Measurements from ENCODE around the gene GATA3. TPM values are rescaled to one million over a fixed set of nuclear protein-coding genes. Genes with fewer than 3 reads are reported as not detected.

The GATA3 gene
- total and polyA plus RNA-seq, 7 donors, result 1.2 to 2.1 TPM; not detected in 5

DNA sequence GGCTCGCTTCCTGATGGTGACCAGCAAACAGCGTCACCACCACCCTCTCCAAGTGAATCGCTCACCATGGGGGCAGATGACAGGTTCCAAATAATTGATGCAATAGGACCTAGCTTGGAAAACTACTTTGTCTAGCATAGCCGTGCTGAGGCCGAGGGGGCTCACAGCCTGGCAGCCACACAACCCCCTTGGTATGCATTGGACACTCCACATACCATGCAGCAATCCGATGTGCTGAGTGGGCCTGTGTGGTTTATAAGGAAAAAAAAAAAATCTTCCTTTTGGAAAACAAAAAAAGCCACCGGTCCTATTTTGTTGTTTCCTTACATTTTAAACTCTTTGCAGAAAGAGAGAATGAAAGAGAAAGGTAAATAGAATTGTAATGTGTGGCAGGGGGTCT is 15.1 kb downstream of the GATA3 start:
- intact Hi-C loops (cut with DNase I), result no loop called here
- no peaks in the 10 kb centered on the region for H3K4me1 ChIP-seq
- peaks cover 0 to 19% (median 0%) of the 10 kb centered on the region in 3 donors for H3K27me3 ChIP-seq
- DNase-seq, result peak; percentile 21
- whole genome bisulfite sequencing, 2 donors, result 86 to 88% methylated on average over 7 of the region's 7 CpGs
- H3K27ac ChIP-seq, result no peak overlapping the region
- TF ChIP-seq POLR2A (IDR thresholded peaks at IDR 0.05) (no peak), EP300 (IDR thresholded peaks at IDR 0.05) (no peak), CTCF (IDR thresholded peaks at IDR 0.05) (no peak), POLR2AphosphoS5 (IDR thresholded peaks at IDR 0.05) (no peak)
- H3K4me3 ChIP-seq, result no peak overlapping the region
- H3K36me3 ChIP-seq, result no peaks in the 10 kb centered on the region
- no peaks in the 10 kb centered on the region for H3K9me3 ChIP-seq

GRCh38 chr10:8070440-8070839 is 16.0 kb downstream of the GATA3 start:
- 94 to 95% methylated on average over 6 of the region's 6 CpGs for WGBS, 2 donors
- H3K36me3 ChIP-seq, result no peaks in the 10 kb centered on the region
- H3K4me1 ChIP-seq, result no peaks in the 10 kb centered on the region
- no peak overlapping the region for H3K27ac ChIP-seq
- H3K4me3 ChIP-seq, result no peak overlapping the region
- peak; percentile 36 for DNase-seq
- intact Hi-C loops (cut with DNase I), result no loop called here
- H3K27me3 ChIP-seq, result peaks cover 0 to 19% (median 0%) of the 10 kb centered on the region in 3 donors
- H3K9me3 ChIP-seq, result no peaks in the 10 kb centered on the region
- TF ChIP-seq CTCF (IDR thresholded peaks at IDR 0.05) (no peak), POLR2AphosphoS5 (IDR thresholded peaks at IDR 0.05) (no peak), EP300 (IDR thresholded peaks at IDR 0.05) (no peak), POLR2A (IDR thresholded peaks at IDR 0.05) (no peak)

GRCh38 chr10:8071006-8071405 is 16.5 kb downstream of the GATA3 start:
- TF ChIP-seq EP300 (IDR thresholded peaks at IDR 0.05), result no peak
- TF ChIP-seq CTCF (IDR thresholded peaks at IDR 0.05), result no peak
- TF ChIP-seq POLR2AphosphoS5 (IDR thresholded peaks at IDR 0.05), result no peak
- no peak for TF ChIP-seq POLR2A (IDR thresholded peaks at IDR 0.05)
- DNase-seq, result no peak
- intact Hi-C loops (cut with DNase I), result no loop called here
- Histone ChIP-seq H3K4me3 (no peak overlapping the region), H3K4me1 (no peaks in the 10 kb centered on the region), H3K27me3 (peaks cover 0 to 16% (median 0%) of the 10 kb centered on the region in 3 donors), H3K27ac (no peak overlapping the region), H3K36me3 (no peaks in the 10 kb centered on the region), H3K9me3 (no peaks in the 10 kb centered on the region)
- WGBS, 2 donors, result 76 to 80% methylated on average over 3 of the region's 3 CpGs

DNA sequence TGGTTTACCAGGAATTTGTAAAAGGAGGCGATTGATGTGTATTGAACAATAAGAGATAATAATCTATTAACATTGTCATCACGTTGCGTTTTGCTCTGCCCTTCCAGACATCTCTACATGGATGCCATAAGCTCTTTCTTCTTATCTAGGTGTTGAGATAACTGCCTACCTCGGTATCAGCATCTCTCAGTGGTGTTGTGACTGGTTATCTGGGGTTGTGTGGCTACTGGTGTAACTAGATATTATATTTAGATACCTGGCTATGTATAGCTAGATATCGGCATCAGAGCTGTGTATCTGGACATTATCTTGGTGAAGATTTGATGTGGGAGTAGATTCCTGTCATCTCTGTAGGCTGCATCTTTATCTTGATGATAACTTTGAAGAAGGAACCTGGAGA is 17.2 kb downstream of the GATA3 start:
- Histone ChIP-seq H3K27me3 (peaks cover 0 to 11% (median 0%) of the 10 kb centered on the region in 3 donors), H3K9me3 (no peaks in the 10 kb centered on the region), H3K4me1 (no peaks in the 10 kb centered on the region), H3K27ac (no peak overlapping the region), H3K4me3 (no peak overlapping the region), H3K36me3 (no peaks in the 10 kb centered on the region)
- intact Hi-C loops (cut with DNase I), result no loop called here
- WGBS, 2 donors, result 79 to 88% methylated on average over 5 of the region's 5 CpGs
- TF ChIP-seq EP300 (IDR thresholded peaks at IDR 0.05) (no peak), CTCF (IDR thresholded peaks at IDR 0.05) (no peak), POLR2A (IDR thresholded peaks at IDR 0.05) (no peak), POLR2AphosphoS5 (IDR thresholded peaks at IDR 0.05) (no peak)
- no peak for DNase-seq

- intact Hi-C loops (cut with DNase I), result no loop called here
- Histone ChIP-seq H3K36me3 (no peaks in the 10 kb centered on the region), H3K4me3 (no peak overlapping the region), H3K27ac (no peak overlapping the region), H3K4me1 (no peaks in the 10 kb centered on the region), H3K9me3 (no peaks in the 10 kb centered on the region), H3K27me3 (peaks cover 0 to 6% (median 0%) of the 10 kb centered on the region in 3 donors)
- DNase-seq, result no peak
- 65 to 87% methylated on average over 4 of the region's 4 CpGs for WGBS, 2 donors
- no peak for TF ChIP-seq CTCF (IDR thresholded peaks at IDR 0.05)
- TF ChIP-seq POLR2A (IDR thresholded peaks at IDR 0.05), result no peak
- no peak for TF ChIP-seq EP300 (IDR thresholded peaks at IDR 0.05)
- no peak for TF ChIP-seq POLR2AphosphoS5 (IDR thresholded peaks at IDR 0.05)
These were observed 17.7 kb downstream of the GATA3 start for GRCh38 chr10:8072211-8072610.
